SH-SY5Y (cell line): ENCODE measurements around the gene FAM32A.

Experiments
- GATA2 ChIP-seq: IDR thresholded peaks from 2 replicates; pipeline ENCODE4 v1.6.1; 2011; ENCODE audit warnings: mild to moderate bottlenecking, low read depth, low read length
- GATA3 ChIP-seq: IDR thresholded peaks from 2 replicates; pipeline ENCODE4 v1.6.1; 2011; ENCODE audit warnings: low read depth, mild to moderate bottlenecking, low read length, moderate library complexity

DNA sequence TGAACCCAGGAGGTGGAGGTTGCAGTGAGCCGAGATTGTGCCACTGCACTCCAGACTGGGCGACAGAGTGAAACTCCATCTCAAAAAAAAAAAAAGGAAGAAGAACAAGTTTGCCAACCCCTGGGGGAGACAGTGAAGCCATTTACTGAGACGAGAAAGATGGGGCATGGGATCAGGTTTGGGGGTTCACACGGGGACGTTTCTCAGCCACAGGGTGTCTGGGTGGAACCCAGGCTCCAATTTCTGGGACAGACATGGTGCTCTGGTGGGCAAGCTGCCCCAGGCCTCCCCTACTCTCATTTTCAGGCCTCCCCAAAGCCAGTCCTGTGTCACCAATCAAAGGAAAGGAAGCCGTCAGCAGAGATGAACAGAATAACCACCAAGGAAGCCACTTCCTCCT, 28.3 kb upstream of the FAM32A start:
- TF ChIP-seq GATA2 (no peak), GATA3 (no peak)
